ENCODE measurements around the gene RNFT2.

Gene RNFT2

DNA sequence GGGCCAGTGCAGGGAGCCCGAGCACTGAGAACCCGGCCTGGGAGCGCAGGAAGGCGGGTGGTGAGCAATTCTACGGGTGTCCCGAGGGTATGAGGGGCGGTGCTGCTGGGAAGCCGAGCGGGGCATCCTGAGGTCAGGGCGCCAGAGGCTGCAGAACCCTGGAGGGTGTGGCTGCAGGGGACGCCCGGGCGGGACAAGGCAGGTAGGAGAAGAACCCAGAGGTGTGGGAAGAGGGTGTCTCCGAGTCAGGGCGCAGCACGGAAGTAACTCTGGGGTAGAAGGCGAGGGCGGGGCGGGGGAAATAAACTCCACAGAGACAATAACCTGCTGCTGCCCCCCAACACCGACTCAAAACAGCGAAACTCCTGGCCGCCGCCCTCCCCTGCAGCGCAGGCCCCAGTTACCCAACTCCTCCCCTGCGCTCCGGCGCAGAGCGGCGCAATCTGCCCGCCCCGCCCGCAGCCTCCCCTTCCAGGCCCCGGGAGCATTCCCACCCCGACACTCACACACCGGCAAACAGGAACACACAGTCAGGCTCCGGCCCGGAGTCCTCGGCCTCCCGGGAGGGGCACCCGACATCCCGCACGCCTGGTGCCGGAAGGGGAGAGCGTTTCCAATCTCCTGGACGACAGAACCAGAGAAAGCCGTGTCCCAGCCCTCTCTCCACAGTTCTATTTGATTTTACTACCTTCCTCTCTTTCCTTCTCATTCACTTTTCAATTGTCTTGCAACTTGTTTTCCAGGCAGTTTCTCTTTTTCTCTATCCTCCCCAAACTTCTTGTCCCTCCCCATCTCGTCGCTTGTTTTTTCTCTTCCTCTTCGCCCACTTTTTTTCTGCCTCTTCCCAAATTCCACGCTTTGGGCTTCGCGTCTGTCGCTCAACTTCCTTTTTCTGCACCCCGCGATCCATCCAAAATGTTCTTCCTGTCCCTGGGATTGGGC is 140.7 kb downstream of the RNFT2 start:
- DNase-seq (ENCODE audit: low read depth, low spot score): no peak

DNA sequence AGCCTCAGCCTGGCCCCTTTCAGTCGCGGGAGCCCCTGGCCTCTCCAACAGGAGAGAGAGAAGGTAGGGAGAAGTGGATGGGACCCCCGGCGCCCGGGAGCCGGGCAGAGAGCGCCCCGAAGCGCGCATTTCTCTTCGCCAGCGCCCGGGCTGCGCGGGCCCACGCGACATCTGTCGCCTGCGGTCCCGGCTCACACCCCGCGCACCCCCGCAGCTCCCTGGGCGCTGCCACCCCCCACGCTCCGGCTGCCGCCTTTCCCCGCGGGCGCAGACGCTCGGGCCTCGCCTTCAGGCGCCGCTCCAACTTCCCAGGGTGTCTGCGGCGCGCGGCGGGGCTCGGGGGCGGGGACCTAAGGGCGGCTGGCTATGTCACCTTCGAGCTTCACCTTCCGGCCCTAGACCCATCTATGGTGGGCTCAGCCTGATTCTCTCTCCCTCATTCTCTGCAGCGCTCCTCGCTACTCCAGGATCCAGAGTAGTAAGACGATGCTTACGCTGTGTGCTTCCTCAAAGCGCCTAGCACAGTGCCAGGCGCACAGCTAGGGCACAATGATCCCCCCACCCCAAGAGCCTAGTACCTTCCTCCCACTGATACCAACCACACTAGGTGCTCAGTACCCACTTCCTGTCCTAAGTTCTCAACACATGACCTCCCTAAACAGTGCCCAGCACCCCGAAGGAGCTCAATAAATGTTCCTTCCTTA is 141.5 kb downstream of the RNFT2 start:
- no peak for DNase-seq (ENCODE audit: low read depth, low spot score)

DNA sequence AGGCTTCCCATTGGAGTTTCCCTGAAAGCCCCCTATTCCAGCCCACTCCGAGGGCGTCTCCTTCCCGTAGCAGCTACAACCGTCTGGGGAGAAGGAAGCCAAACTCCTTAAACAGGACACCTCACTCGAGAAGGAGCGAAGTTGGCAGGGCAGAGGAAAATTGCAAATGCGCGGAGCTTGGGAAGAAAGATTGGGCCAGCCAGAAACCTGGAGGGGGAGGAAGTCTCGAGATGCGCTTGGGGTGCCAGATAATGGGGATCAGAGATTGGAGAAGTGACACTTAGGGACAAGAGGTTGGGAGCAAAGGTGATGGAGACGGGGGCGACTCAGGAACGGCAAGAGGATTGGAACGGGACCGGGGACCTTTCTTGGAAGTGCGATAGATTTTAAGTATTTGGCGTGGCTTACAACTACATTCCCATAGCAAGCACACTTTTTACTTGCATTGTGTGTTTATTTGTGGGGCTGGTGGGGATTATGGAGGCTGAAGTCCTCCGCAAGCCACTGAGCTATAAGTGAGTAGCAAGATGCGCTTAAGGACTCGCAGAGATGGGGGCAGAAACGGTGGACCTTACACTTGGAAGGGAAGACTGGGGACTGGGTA is 142.2 kb downstream of the RNFT2 start:
- DNase-seq (ENCODE audit: low read depth, low spot score): no peak

DNA sequence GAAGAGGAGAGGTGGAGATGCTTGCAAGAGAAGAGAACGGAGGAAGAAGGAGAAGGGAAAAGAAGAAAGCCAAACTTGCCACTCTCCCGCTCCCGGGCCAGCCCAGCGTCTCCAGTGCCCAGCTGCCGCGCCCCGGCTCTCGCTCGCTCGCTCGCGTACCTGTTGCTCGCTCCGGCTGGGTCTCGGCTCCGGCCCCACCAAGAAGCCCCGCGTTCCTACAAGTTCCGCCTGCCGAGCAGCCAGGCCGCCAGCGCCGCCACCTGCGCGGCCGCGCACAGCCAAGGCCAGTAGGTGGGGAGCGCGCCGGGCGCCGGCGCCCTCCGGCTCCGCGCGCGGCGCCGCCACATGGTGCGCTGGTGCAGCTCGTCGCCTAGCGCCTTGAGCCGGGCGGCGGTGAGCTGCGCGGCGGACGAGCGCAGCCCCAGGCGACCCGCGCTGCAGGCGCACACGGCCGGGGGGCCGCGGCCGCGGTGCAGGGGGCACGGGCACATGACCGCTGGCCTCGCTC is 142.8 kb downstream of the RNFT2 start:
- no peak for DNase-seq (ENCODE audit: low read depth, low spot score)

DNA sequence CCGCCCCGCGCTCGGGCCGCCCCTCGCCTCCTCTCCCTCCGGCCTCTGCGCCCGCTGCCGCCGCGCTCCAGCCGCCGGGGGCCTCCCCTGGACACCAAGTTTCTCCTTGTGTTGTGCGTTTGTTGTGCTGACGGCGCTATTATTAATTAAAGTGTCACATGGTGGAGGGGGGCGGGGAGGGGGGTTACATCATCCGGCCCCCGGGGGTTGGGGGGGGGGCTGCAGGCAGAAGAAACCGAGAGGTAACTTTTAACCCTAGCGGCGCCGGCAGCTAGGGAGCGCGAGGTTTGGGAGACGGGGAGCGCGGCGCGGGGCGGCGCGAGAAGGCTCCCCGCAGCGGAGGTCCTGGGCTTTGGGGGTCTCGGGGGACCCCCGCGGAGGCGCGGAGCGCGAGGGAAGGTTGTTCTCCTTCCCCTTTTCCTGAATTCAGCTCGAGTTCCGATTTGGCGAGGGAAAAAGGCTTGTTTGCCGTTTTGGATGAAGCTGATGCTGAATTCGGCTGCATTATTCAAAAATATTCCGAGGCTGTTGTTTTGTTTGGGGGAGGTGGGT is 143.3 kb downstream of the RNFT2 start, which contains the start of gene HRK:
Gene HRK (minus strand): TSS at position 117 of the 552 bp plus-strand sequence. CDS start 134 bp downstream, outside the sequence.
- DNase-seq (ENCODE audit: low read depth, low spot score): no peak

DNA sequence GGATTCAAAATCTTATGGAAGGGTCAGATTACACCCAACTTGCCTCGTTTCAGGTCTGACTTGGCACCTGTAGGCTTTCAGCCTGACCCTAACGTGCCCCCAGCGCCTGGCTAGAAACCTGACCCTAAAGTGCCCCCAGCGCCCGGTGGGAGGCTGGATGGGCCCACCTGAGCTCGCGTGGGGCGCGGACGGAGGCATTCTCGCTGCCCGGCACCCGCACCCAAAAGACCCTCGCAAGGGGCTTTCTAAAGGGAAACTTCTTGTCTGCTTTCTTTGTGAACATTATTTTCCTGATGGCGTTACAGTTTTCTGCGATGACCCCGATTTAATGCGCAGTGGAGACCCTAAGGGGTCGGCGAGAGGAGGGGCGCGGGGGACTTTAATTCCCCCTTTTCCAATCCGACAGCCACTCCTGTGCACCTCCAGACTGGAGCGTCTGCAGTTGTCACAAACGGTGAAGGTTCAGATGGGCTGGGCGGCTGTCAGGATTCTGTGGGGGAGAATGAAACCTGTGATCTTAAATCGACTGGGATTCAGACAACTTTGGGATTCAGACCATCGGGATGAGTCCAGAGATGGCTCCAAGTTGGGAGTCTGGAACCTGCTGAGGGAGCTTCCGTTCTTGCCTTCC is 143.9 kb downstream of the RNFT2 start:
- no peak for DNase-seq (ENCODE audit: low read depth, low spot score)

DNA sequence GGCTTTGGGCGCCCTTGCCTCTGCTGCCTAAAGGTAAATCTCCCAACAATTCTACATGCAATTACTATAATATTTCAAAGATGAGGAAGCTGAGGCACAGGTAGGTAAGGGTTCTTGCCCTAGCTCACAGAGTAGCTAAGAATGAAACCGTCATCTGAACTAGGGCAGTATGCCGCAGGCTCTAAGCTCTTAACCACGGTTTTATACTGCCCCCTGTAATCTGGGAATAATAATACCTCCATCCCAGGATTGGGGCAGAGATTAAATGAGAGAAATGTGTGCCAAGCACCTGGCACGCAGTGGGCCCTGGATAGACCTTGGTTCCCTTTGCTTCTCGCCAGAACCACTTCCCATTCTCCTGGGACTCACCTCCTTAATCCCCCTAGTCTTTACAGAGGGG is 144.6 kb downstream of the RNFT2 start:
- DNase-seq (ENCODE audit: low read depth, low spot score): no peak

DNA sequence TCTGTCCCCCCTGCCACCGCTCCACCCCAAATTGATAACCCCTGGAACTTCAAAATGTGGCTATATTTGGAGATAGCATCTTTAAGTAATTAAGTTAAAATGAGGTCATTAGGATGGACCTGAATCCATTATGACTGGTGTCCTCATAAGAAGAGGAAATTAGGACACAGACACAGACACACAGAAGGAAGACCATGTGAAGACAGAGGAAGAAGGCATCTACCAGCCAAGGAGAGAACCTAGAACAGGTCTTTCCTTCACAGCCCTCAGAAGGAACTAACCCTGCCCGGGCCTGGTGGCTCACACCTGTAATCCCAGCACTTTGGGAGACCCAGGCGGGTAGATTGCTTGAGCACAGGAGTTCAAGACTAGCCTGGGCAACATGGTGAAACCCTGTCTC is 146.8 kb downstream of the RNFT2 start:
- DNase-seq (ENCODE audit: low read depth, low spot score): no peak

DNA sequence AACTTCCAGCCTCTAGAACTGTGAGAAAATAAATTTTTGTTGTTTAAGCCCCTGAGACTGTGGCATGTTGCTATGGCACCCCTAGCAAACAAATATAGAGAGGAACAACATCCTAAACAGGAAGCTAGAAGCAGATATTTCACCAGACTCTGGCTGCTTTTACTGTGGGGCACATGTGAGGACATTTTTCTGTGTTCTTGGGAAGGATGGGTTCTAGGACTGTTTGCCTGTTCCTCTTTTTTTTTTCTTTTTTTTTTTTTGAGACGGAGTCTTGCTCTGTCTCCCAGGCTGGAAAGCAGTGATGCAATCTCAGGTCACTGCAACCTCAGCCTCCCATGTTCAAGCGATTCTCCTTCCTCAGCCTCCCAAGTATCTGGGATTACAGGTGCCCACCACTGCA is 147.4 kb downstream of the RNFT2 start:
- no peak for DNase-seq (ENCODE audit: low read depth, low spot score)

DNA sequence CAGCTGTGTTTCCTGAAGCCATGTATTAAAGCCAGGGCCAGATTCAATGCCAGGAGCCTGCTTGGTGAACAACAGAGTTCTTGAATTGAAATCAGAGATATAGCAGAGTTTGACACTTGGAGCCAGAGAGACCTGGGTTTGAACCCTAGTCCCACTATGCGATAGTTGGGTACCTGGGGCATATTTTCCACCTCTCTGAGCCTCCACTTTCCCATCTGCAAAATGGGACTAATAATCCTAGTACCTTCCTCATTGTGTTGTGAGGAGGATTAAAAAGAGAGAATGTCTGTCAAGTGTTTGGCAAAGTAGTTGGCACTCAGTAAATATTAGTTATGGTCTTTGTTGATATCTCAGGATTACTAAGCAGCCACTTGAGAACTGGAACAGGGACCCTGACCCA is 149.1 kb downstream of the RNFT2 start:
- DNase-seq (ENCODE audit: low read depth, low spot score): no peak

DNA sequence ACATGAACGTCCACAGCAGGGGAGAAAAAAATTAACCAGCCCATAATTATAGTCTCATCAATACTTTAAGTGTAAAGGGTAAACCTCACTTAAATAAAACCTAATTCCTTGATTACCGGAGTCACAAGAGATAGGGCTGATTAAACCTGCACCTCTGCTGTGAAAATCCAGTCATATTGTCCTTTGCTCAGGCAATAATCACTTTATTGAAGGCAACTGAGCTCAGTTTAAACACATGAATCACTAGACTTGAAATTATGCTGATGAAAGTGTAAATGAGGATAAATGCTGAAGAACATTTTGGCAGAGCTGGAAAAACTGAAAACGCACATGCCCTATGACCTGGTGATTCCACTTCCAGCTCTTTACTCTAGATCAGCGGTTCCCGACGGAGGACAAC is 149.8 kb downstream of the RNFT2 start:
- no peak for DNase-seq (ENCODE audit: low read depth, low spot score)

DNA sequence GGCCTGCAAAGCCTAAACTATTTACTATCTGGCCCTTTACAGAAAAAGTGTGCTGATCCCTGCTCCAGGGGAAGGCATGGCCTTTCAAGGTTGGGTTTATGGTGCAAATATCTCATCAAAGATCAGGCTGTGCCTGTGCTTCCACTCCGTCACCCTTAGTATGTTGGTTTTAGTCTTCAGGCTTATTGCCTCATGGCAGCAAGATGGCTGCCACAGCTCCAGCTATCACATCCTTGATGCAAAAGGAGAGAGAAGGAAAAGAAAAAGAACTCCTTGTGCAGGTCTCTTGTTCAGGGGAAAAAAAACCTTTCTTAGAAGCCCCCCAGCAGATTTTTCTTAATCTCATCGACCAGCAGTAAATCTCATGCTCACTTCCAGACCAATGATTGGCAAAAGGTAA is 152.2 kb downstream of the RNFT2 start:
- DNase-seq (ENCODE audit: low read depth, low spot score): no peak

DNA sequence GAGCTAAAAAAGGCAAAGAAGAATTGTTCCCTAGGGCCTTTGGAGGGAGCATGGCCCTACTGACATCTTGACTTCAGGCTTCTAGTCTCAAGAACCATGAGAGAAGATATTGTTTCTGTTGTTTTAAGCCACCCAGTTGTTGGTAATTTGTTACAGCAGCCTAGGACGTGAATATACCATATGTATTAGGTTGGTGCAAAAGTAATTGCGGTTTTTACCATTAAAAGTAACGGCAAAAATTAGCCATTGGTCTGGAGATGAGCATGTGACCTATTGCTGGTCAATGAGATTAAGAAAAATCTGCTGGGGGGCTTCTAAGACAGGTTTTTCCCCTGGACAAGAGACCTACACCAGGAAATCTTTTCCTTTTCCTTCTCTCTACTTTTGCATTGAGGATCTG is 152.9 kb downstream of the RNFT2 start:
- no peak for DNase-seq (ENCODE audit: low read depth, low spot score)

DNA sequence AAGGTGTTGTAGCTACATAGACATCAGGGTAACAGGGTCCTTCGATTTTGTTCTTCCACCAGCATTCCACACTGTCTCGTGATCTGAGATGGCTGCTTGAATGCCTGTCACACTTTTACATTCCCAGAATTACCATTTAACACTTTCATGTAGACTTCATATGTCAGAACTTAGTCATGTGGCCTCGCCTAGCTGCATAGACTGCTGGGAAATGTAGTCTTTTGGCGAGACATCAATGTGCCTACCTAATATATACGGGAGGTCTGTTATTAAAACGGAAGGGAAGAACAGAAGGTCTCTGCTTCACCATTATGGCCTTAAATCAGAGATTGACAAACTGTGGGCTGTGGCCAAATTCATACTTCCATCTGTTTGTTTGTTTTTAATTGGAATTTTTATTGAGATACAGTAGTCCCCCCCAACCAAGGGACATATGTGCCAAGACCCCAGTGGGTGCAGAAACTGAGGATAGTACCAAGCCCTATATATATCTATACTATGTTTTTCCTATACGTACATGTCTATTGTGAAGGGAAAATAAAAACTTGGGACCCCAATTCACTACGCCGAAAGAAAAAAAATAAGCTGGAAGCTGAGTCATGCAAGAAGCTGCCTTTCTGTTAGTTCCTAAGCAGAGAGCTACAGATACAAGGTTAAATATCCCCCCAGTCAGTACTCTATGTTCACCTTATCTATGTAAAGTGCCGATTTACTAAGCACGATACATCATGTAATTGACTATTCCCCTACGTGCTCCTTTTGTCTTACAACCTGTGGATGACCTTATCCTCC is 154.4 kb downstream of the RNFT2 start:
- no peak for DNase-seq (ENCODE audit: low read depth, low spot score)

DNA sequence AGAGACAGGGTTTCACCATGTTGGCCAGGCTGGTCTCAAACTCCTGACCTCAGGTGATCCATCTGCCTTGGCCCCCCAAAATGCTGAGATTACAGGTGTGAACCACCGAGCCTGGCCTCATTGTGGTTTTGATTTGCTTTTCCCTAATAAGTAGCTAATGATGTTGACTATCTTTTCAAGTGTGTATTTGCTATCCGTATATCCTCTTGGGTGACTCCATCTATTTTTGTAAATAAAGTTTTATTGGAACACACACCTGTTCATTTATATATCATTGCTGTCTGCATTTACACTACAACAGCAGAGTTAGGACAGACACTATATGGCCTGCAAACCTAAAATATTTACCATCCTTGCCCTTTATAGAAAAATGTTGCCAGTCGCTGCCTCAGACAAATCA is 156.8 kb downstream of the RNFT2 start:
- no peak for DNase-seq (ENCODE audit: low read depth, low spot score)

DNA sequence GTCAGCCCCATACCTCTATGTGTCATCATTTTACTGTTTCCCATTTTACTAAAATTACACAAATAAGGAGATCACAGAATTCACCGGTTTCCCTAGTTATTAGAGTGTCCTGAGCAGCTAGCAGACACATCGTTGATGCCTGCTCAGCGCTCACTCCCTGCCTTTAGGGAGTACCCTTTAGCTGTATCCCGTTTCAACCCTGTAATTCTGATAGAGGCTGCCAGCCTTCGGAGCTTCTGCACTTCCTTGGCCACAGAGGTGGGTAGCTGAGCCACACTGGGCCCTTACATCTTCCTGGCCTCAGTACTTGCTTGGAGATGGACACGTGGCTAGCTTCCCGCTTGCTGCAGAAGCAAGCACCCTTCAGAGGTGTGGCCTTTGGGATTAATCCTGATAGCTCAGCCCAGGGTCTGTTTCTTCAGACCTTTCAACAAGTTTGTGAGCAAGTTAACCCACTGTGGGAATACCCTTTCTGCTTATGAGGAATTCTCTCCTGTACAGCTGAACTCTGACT is 158.4 kb downstream of the RNFT2 start:
- DNase-seq (ENCODE audit: low read depth, low spot score): no peak

DNA sequence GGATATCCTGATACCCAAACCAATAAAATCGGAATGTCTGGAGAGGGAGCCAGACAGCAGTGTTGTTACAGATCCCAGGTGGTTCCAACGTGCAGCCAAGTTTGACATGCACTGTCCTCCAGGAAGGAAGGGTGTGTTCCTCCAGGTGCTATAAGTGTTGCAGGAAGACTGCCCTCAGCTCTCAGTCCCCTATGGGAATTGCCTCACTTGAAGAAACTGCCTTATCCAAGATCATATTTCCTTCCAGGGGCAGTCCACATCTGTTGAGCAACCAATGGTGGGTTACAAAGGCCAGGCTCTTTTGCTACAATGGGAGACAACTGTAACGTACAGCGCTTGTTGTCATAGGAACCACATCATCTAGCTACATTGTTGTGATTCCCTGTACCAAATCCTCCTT is 159.4 kb downstream of the RNFT2 start:
- no peak for DNase-seq (ENCODE audit: low read depth, low spot score)

DNA sequence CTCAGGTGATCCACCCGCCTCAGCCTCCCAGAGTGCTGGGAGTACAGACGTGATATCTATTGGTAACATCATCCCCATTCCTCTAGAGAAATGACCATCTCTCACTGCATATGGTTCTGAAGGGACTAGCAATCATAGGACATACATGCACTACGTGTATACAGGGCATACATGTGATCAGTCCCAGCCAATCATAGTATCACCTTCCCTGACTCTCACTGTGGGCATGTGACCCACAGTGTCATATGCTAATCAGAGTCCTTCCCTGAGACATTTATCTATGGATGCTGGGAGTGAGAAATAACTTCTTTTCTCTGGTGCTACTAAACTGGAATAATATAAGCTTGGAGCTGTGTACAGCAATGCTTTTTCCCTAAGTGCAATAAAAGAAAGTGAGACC is 160.6 kb downstream of the RNFT2 start:
- no peak for DNase-seq (ENCODE audit: low read depth, low spot score)

DNA sequence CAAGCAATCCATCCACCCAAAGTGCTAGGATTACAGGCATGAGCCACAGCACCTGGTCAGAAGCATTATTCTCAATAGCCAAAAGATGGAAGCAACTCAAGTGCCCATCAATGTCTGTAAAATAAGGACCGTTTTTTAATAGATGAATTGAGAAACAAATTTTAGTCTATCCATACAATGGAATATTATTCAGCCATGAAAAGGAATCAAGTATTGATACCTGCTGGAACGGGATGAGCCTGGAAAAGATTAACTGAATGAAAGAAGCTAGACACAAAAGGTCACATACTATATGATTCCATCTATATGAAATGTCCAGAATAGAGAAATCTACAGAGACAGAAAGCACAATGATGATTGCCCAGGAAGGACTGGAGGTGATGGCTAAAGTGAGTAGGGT is 163.5 kb downstream of the RNFT2 start:
- DNase-seq (ENCODE audit: low read depth, low spot score): no peak

All from smooth muscle cell of the brain vasculature (primary cell).